ENCODE results near the gene TTLL7. TPM values are rescaled to one million over a fixed set of nuclear protein-coding genes. Genes with fewer than 3 reads are reported as not detected.
A peak's percentile ranks its signal among the peaks of the same experiment; 100 is the strongest.

The TTLL7 gene
- total and polyA plus RNA-seq, 7 donors = 1.1 to 13.0 (median 5.0) TPM

GRCh38 chr1:83860490-83861221, 138.3 kb downstream of the TTLL7 start:
- ATAC-seq = peak; percentile 61 to 93 (median 76)
- intact Hi-C loops (cut with DNase I) = no loop called here
- no peaks in the 10 kb centered on the region for H3K9me3 ChIP-seq
- peak; percentile 39 for TF ChIP-seq CTCF (IDR thresholded peaks at IDR 0.05)
- peak overlapping the region; percentile 59 for H3K4me3 ChIP-seq
- peaks cover 0 to 3% (median 0%) of the 10 kb centered on the region in 3 donors for H3K27me3 ChIP-seq (ENCODE audit: insufficient read depth in 3 of 3, low read length in 2 of 3)
- H3K4me1 ChIP-seq = no peaks in the 10 kb centered on the region
- H3K27ac ChIP-seq = no peak overlapping the region
- 30 to 44% (median 32%) methylated on average over 54 of the region's 54 CpGs for WGBS, 3 donors
- peak; percentile 74 to 77 for DNase-seq
- no peaks in the 10 kb centered on the region for H3K36me3 ChIP-seq (ENCODE audit: insufficient read depth in 1 of 2, low read depth in 1 of 2)

- DNase-seq (no peak), ATAC-seq (no peak)
- intact Hi-C loops (cut with DNase I) = no loop called here
- H3K36me3 ChIP-seq (ENCODE audit: insufficient read depth in 1 of 2, low read depth in 1 of 2) = no peaks in the 10 kb centered on the region
- 79 to 89% (median 83%) methylated on average over 2 of the region's 2 CpGs for WGBS, 3 donors
- peaks cover 0 to 3% (median 0%) of the 10 kb centered on the region in 3 donors for H3K27me3 ChIP-seq (ENCODE audit: insufficient read depth in 3 of 3, low read length in 2 of 3)
- TF ChIP-seq CTCF (IDR thresholded peaks at IDR 0.05) = no peak
- H3K4me1 ChIP-seq = no peaks in the 10 kb centered on the region
- no peak overlapping the region for H3K27ac ChIP-seq
- H3K9me3 ChIP-seq = no peaks in the 10 kb centered on the region
- no peak overlapping the region for H3K4me3 ChIP-seq
Observed at GRCh38 chr1:83857716-83858115, 141.2 kb downstream of the TTLL7 start.

- 59 to 76% (median 69%) methylated on average over 1 of the region's 1 CpG for WGBS, 3 donors
- Histone ChIP-seq H3K36me3 (ENCODE audit: insufficient read depth in 1 of 2, low read depth in 1 of 2) (no peaks in the 10 kb centered on the region), H3K4me1 (no peaks in the 10 kb centered on the region), H3K9me3 (no peaks in the 10 kb centered on the region), H3K4me3 (no peak overlapping the region), H3K27ac (no peak overlapping the region), H3K27me3 (ENCODE audit: insufficient read depth in 3 of 3, low read length in 2 of 3) (peaks cover 0 to 3% (median 0%) of the 10 kb centered on the region in 3 donors)
- intact Hi-C loops (cut with DNase I) = no loop called here
- TF ChIP-seq CTCF (IDR thresholded peaks at IDR 0.05) = no peak
- ATAC-seq (no peak), DNase-seq (no peak)
Observed at GRCh38 chr1:83857103-83857502, 141.8 kb downstream of the TTLL7 start.

- ATAC-seq (no peak), DNase-seq (no peak)
- TF ChIP-seq CTCF (IDR thresholded peaks at IDR 0.05) = no peak
- Histone ChIP-seq H3K4me1 (no peaks in the 10 kb centered on the region), H3K27me3 (ENCODE audit: insufficient read depth in 3 of 3, low read length in 2 of 3) (peaks cover 0 to 3% (median 0%) of the 10 kb centered on the region in 3 donors), H3K27ac (no peak overlapping the region), H3K9me3 (no peaks in the 10 kb centered on the region), H3K4me3 (no peak overlapping the region), H3K36me3 (ENCODE audit: insufficient read depth in 1 of 2, low read depth in 1 of 2) (no peaks in the 10 kb centered on the region)
- intact Hi-C loops (cut with DNase I) = no loop called here
- WGBS, 3 donors = 69 to 85% (median 72%) methylated on average over 2 of the region's 2 CpGs
Observed at GRCh38 chr1:83856381-83856780, 142.6 kb downstream of the TTLL7 start.

GRCh38 chr1:83854456-83854855, 144.5 kb downstream of the TTLL7 start:
- ATAC-seq = no peak
- Histone ChIP-seq H3K4me3 (no peak overlapping the region), H3K9me3 (no peaks in the 10 kb centered on the region), H3K27me3 (ENCODE audit: insufficient read depth in 3 of 3, low read length in 2 of 3) (no peaks in the 10 kb centered on the region), H3K27ac (no peak overlapping the region), H3K36me3 (ENCODE audit: insufficient read depth in 1 of 2, low read depth in 1 of 2) (no peaks in the 10 kb centered on the region), H3K4me1 (no peaks in the 10 kb centered on the region)
- 95 to 100% (median 96%) methylated on average over 1 of the region's 1 CpG for WGBS, 3 donors
- no peak for DNase-seq
- no peak for TF ChIP-seq CTCF (IDR thresholded peaks at IDR 0.05)
- intact Hi-C loops (cut with DNase I) = no loop called here

Measured in psoas muscle (tissue), 8 donors.